Activated T-cell treated with anti-CD3 and anti-CD28 coated beads, Interleukin-2, amount 50 U/mL, for 72 hours (primary cell): ENCODE data around the gene PPP1CC. TPM values are rescaled to one million over a fixed set of nuclear protein-coding genes. Genes with fewer than 3 reads are reported as not detected.
"Not testable (repeated sequence)": the region's sequence is repeated elsewhere in the genome, so short reads cannot be mapped to it uniquely, and the experiment has no call there.

Experiments used
- ATAC-seq, 2 donors: fragments of 150-1000 bp; cut with Tn5 transposase; replicated peaks in 1 of 2; 2 replicates each; pipeline ENCODE4 v1.10.0; 2021; ENCODE audit warnings: moderate library complexity in 2 of 2, mild to moderate bottlenecking in 1 of 2
- DNase-seq, 2 donors: peaks; one replicate each; pipeline ENCODE4 v3.0.0; 2021 to 2022; ENCODE audit warnings: mixed read lengths in 1 of 2
- H3K27ac Mint-ChIP-seq: one replicate; pipeline ENCODE4 v1.8.0; 2022; ENCODE audit warnings: mild to moderate bottlenecking, moderate library complexity, mixed read lengths
- H3K27me3 Mint-ChIP-seq: one replicate; pipeline ENCODE4 v1.8.0; 2022; ENCODE audit warnings: low read depth, mixed read lengths
- H3K36me3 Mint-ChIP-seq, 2 donors: one replicate each; pipeline ENCODE4 v1.8.0; 2022; ENCODE audit warnings: mixed read lengths in 2 of 2, mild to moderate bottlenecking in 1 of 2; ENCODE audit not compliant: insufficient read depth in 2 of 2
- H3K4me1 Mint-ChIP-seq: one replicate; pipeline ENCODE4 v1.8.0; 2022; ENCODE audit warnings: low read depth, mixed read lengths
- H3K4me3 Mint-ChIP-seq, 2 donors: one replicate each; pipeline ENCODE4 v1.8.0; 2022; ENCODE audit warnings: mild to moderate bottlenecking in 2 of 2, mixed read lengths in 2 of 2, moderate library complexity in 2 of 2
- H3K9me3 Mint-ChIP-seq, 2 donors: one replicate each; pipeline ENCODE4 v1.8.0; 2022; ENCODE audit warnings: mixed read lengths in 2 of 2
- total RNA-seq, 2 donors: library from RNA; stranded (reverse); gene quantifications; one replicate each; pipeline ENCODE4 v1.2.3, GENCODE V29; 2022

The PPP1CC gene
- total RNA-seq, 2 donors from 2014 or later = 302 to 332 TPM

DNA sequence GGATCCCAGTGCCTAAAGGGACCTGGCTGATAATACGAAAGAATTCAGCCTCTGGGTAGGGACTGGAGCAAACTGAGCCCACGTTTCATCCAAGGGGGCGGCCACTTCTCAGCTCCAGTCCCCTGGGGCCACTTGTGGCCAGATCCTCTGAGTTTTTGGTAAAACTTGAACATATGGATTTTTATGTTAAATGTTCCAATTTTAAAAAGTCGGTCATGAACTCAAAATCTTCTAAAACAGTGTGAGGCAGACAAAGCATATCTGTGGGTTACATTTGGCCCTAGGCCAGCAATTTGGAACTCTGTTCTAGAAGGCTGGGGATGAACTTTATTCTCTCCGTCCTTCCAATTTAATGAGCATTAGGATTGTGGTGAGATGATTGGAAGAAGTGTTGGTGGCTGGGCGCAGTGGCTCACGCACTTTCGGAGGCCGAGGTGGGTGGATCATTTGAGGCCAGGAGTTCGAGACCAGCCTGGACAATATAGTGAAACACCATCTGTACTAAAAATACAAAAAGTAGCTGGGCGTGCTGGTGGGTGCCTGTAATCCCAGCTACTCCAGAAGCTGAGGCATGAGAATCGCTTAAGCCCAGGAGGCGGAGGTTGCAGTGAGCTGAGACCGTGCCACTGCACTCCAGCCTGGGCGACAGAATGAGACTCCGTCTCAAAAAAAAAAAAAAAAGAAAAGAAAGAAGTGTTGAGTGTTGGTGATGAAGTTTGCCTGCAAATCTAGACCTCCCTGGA is 3.0 kb upstream of the PPP1CC start:
- DNase-seq = no peak
- Mint-ChIP-seq H3K27me3 (no peaks in the 10 kb centered on the region), H3K4me3 (no peak overlapping the region), H3K36me3 (peaks cover 8 to 12% of the 10 kb centered on the region in 2 donors), H3K27ac (no peak overlapping the region), H3K9me3 (no peaks in the 10 kb centered on the region), H3K4me1 (peaks cover 18% of the 10 kb centered on the region)
- no peak for ATAC-seq

DNA sequence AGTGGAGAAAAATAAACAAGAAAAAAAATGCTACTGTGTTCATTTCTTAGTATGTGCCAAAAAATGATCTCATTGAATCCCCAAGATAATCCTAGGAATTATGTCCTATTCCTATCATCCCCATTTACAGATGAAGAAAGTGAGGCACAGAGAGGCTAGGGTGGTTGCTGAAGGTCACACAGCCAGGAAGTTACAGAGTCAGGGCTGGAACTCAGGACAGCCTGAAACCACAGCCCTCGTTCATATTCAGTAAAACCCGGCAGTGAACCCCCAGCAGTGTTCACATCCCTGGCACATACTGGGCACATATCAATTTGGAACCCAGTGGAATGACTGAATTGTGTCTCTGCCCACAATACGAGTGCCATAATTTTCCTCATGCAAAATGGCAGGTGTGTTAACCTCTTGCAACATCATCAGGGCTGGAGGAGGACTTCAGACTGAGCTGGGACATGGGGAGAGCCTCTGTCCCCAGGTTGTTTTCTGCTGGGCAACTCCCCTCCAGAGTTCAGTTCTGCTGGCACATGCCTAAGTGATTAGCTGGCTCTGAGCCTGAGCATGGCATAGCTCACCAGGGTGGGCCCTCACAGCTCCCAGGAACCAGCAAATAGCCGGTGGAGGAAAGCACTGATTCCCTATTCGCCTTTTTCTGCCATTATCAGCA is 2.0 kb upstream of the PPP1CC start:
- H3K9me3 Mint-ChIP-seq = no peaks in the 10 kb centered on the region
- no peak overlapping the region for H3K4me3 Mint-ChIP-seq
- H3K36me3 Mint-ChIP-seq = peaks cover 8 to 15% of the 10 kb centered on the region in 2 donors
- ATAC-seq (no peak), DNase-seq (no peak)
- peaks cover 27% of the 10 kb centered on the region for H3K4me1 Mint-ChIP-seq
- no peaks in the 10 kb centered on the region for H3K27me3 Mint-ChIP-seq
- no peak overlapping the region for H3K27ac Mint-ChIP-seq

DNA sequence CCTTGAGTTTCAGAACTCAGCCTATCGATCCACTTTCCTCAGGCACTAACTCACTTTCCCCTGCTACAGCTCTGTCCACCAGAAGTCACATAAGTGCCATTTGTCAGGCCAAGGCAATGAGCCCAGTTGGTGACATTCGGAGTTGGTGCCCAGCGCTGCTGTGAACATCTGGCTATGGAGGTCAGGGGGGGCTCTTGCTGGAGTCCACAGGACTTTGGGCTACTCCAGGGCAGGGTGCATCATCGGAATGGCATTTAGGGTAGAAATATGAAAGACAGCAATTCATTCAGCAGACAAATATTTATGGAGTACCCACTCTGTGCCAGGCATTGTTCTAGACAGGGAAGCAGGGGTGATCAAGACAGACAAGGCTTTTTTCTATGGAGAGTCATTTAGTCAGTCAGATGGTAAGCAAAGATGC is 1.5 kb upstream of the PPP1CC start:
- Mint-ChIP-seq H3K9me3 (no peaks in the 10 kb centered on the region), H3K4me1 (peaks cover 33% of the 10 kb centered on the region)
- no peak for ATAC-seq

DNA sequence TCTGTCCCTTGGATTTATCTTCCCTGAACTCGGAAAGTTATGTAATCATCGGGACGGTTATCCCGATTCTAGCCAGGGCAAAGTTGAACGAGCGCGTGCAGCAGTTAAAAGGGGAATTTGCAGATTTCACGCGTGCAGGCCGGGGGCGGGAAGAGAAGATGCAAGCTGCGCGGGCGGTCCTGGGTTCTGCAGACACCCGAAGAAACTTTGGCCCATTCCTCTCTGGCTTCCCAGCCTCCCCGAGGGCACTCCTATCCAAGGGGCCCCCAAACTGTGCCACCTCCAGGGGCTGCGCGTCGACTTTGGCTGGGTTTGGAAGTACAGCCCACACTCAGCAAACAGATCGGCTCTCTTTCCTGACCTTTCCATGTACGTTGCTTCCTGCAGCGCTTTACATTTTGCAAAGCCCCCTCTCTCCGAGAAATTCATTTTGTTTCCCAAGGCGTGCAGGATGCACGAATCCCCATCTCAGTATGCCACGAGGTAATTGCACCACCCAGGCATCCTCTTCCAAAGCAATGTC is 941 bp upstream of the PPP1CC start:
- Mint-ChIP-seq H3K4me3 (peak overlapping the region; percentile 96 to 99), H3K9me3 (no peaks in the 10 kb centered on the region), H3K36me3 (peaks cover 9 to 17% of the 10 kb centered on the region in 2 donors), H3K4me1 (peaks cover 38% of the 10 kb centered on the region), H3K27ac (peak overlapping the region; percentile 30), H3K27me3 (no peaks in the 10 kb centered on the region)
- no peak for DNase-seq
- no peak for ATAC-seq

More for the DNA sequence above, 1.5 kb upstream of the PPP1CC start:
- DNase-seq = no peak
- H3K36me3 Mint-ChIP-seq = peaks cover 8 to 15% of the 10 kb centered on the region in 2 donors
- no peak overlapping the region for H3K27ac Mint-ChIP-seq
- H3K27me3 Mint-ChIP-seq = no peaks in the 10 kb centered on the region
- H3K4me3 Mint-ChIP-seq = peak overlapping the region; percentile 96 to 99

DNA sequence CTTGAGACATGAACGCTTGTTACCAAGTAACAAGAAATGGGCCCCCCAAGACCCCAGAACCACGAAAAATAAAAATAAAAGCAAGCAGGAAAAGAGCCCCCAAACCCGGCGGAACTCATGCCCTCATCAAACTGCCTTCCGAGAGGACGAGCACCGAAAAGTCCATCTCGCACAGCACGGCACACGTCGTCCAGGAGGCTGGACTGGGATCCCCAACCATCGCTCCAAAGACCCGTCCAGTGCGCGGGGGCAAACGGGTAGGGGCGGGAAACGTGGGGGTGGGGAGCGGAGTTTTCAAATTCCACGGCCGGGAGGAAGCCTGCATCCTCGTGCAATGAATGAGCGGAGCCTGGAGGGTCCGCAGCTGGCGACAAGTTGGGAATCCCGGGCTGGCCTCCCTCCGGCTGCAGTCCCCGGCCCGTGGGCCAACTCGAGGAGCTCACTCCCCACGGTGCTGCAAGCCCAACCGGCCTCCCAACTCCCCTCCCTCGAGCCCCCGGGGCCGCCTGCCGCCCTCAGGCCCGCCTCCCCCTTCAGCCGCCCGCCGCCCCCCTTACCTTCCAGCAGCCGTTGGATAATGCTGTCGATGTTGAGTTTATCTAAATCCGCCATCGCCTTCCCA is 484 bp downstream of the PPP1CC start:
- ATAC-seq (peak in 1 of 2 donors; percentile 2), DNase-seq (peak in 1 of 2 donors; percentile 14)
- Mint-ChIP-seq H3K4me3 (peak overlapping the region; percentile 99 to 100), H3K27me3 (no peaks in the 10 kb centered on the region), H3K4me1 (peaks cover 53% of the 10 kb centered on the region), H3K27ac (peak overlapping the region; percentile 99), H3K36me3 (peaks cover 10 to 19% of the 10 kb centered on the region in 2 donors), H3K9me3 (no peaks in the 10 kb centered on the region)

DNA sequence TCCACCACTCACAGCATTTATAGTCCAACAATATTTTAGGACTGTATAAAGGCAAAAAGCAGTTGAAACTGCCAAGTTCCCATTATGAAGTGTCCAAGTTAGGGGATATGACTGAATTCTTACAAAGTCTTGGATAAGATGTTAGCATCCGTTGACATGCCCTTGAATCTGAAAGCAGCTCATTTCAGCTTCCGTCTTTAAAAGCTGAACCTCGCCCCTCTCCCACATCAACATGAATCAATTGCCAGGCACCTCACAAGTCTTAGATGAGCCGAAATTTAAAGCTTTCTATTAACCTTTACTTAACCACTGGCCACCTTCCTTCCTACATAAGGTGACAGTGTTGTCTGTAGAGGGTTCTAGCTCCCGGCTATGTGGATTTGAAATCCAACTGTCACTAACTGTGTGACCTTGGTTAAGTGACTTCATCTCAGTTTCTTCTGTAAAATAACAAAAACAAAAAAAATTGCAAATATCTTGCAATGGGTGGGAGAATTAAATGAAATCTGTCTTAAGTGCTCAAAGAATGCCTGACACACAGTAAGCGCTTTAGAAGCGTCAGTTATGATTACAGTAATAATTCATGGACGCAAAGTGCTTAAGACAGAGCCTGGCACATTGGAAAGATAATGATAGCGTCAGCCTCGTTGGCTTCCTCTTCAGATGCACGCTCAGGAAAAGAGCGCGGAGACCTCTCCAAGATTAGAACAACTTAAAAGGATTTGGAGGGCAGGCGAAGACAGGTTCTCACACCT is 1.2 kb downstream of the PPP1CC start:
- peaks cover 10 to 19% of the 10 kb centered on the region in 2 donors for H3K36me3 Mint-ChIP-seq
- peak in 1 of 2 donors; percentile 6 for ATAC-seq
- H3K27ac Mint-ChIP-seq = peak overlapping the region; percentile 99
- DNase-seq = peak in 1 of 2 donors; percentile 35
- peak overlapping the region; percentile 99 to 100 for H3K4me3 Mint-ChIP-seq
- no peaks in the 10 kb centered on the region for H3K9me3 Mint-ChIP-seq
- peaks cover 58% of the 10 kb centered on the region for H3K4me1 Mint-ChIP-seq
- H3K27me3 Mint-ChIP-seq = no peaks in the 10 kb centered on the region

DNA sequence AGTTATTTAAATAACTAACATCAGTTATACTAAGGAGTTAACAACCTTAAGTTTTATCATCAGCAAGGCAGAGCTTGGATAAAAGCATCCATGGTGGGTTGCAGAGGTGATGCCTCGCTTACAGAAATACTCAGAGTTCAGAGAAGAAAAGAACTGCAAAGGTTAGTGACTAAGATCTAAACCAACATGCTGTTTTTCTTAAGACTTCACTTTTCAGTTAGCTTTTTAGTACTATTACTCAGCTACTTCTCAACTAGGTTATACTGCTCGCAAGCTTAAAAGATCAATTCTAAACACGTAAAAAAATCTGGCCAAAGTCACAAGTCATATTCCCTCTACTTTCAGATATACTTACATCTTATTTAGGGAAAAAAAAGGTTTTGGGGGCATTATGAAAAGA is 2.8 kb downstream of the PPP1CC start:
- Mint-ChIP-seq H3K36me3 (peaks cover 13 to 30% of the 10 kb centered on the region in 2 donors), H3K27ac (peak overlapping the region; percentile 91), H3K4me3 (peak overlapping the region; percentile 99 to 100), H3K9me3 (no peaks in the 10 kb centered on the region), H3K27me3 (no peaks in the 10 kb centered on the region), H3K4me1 (peaks cover 73% of the 10 kb centered on the region)
- peak; percentile 59 to 62 for ATAC-seq
- peak in 1 of 2 donors; percentile 22 for DNase-seq

DNA sequence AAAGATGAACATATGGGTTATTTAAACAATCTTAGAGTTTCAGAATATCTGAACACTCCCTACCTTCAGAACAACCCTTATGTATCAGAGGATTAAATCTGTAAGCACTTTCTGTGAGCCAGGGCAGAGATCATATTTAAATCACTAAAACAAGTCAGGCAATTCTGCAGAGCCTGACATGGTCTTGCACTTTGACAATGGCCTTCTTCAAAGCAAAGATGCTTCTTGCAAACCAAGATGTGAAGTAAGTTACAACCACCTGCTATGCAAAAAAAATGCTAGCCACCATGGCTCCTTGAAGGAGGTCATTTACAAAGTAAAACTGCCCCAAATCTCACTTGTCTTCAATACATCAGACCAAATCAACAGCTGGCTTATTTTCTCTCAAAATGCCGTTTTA is 3.2 kb downstream of the PPP1CC start:
- H3K27ac Mint-ChIP-seq = peak overlapping the region; percentile 91
- H3K36me3 Mint-ChIP-seq = peaks cover 13 to 30% of the 10 kb centered on the region in 2 donors
- peaks cover 77% of the 10 kb centered on the region for H3K4me1 Mint-ChIP-seq
- H3K4me3 Mint-ChIP-seq = peak overlapping the region; percentile 99 to 100
- DNase-seq = no peak
- H3K9me3 Mint-ChIP-seq = no peaks in the 10 kb centered on the region
- no peaks in the 10 kb centered on the region for H3K27me3 Mint-ChIP-seq
- ATAC-seq = no peak

DNA sequence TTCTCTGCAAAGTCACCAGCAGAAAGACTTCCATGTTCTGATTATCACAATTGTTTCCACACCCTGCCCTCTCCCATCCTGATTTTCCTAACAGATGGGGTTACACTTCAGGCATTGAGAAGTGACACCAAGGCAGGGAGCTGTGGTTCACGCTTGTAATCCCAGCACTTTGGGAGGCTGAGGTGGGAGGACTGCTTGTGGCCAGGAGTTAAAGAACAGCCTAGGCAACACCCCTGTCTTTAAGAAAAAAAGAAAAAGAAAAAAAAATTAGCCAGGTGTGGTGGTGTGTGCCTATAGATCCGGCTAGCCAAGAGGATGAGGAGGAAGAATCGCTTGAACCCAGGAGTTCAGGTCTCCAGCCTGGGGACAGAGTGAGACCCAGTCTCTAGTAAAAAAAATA is 5.2 kb downstream of the PPP1CC start:
- no peaks in the 10 kb centered on the region for H3K27me3 Mint-ChIP-seq
- no peak for DNase-seq
- H3K27ac Mint-ChIP-seq = peak overlapping the region; percentile 94
- H3K36me3 Mint-ChIP-seq = peaks cover 14 to 41% of the 10 kb centered on the region in 2 donors
- peak overlapping the region; percentile 99 to 100 for H3K4me3 Mint-ChIP-seq
- H3K4me1 Mint-ChIP-seq = peaks cover 80% of the 10 kb centered on the region
- no peak for ATAC-seq
- H3K9me3 Mint-ChIP-seq = no peaks in the 10 kb centered on the region

DNA sequence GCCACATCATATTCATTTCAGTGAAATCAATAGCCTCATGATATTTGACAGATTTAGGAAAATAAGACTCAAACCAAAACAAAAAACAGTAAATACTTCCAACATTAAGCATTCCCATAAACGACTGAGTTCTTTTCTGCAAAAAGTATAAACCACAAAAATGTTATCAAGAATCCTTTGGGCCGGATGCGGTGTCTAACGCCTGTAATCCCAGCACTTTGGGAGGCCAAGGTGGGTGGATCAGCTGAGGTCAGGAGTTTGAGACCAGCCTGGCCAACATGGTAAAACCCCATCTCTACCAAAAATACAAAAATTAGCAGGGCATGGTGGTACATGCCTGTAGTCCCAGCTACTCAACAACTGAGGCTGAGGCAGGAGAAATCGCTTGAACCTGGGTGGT is 5.7 kb downstream of the PPP1CC start:
- not testable (repeated sequence) for DNase-seq, H3K27me3 Mint-ChIP-seq, H3K9me3 Mint-ChIP-seq, ATAC-seq
- peaks cover 14 to 45% of the 10 kb centered on the region in 2 donors for H3K36me3 Mint-ChIP-seq
- peak overlapping the region; percentile 83 for H3K27ac Mint-ChIP-seq
- peaks cover 86% of the 10 kb centered on the region for H3K4me1 Mint-ChIP-seq
- peak overlapping the region; percentile 50 to 64 for H3K4me3 Mint-ChIP-seq

DNA sequence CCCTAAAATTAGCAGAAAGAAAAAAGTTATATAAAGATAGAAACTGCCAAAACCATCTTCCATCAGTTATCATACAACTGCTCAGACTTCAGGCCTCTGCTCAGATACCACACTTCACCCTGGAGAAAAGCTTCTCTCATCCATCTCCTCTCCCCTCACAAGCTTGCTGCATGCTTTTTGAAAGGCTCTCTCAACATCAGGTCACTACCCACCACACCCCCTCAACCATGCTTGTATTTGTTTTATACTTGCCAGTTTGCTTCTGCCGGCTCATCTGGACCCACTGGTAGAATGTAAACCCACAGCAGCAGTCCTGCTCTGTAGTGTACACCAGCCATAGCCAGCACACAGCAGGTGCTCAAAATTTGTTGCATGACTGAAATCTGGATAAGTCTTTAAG is 8.8 kb downstream of the PPP1CC start:
- Mint-ChIP-seq H3K27ac (peak overlapping the region; percentile 94), H3K4me1 (peaks cover 93% of the 10 kb centered on the region), H3K9me3 (no peaks in the 10 kb centered on the region), H3K27me3 (no peaks in the 10 kb centered on the region), H3K36me3 (peaks cover 13 to 52% of the 10 kb centered on the region in 2 donors), H3K4me3 (peak overlapping the region; percentile 44 to 60)
- no peak for DNase-seq
- ATAC-seq = no peak

DNA sequence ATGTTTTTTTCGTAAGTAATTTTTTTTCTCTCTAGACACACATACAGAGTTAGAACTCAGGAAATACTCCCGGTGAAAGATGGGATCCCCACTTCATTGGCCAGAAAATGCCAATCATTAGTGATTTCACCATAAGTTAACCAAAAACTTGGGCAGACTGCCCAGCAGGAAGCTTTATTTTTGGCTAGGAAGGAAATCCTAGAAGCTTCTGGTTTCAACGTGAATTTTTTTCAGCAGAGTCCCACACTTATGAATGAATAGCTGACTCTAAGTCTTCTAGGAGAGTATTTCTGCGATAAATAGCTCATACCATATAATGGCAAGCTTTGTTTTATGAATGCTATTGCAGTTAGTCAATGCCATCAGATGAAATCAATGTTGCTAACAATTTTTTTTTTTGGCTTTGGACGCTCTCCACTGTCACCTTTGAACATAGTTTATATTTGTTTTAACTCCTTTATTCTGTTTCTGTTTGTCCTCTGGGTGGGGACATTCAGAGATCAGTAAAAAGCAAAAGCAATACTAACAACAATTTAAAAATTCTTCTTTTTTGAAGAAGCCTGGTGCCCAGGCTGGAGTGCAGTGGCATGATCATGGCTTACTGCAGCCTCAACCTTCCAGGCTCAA is 9.5 kb downstream of the PPP1CC start:
- no peaks in the 10 kb centered on the region for H3K9me3 Mint-ChIP-seq
- ATAC-seq (no peak), DNase-seq (no peak)
- H3K36me3 Mint-ChIP-seq = peaks cover 13 to 53% of the 10 kb centered on the region in 2 donors
- H3K27me3 Mint-ChIP-seq = no peaks in the 10 kb centered on the region
- peaks cover 91% of the 10 kb centered on the region for H3K4me1 Mint-ChIP-seq
- H3K4me3 Mint-ChIP-seq = peak overlapping the region in 1 of 2 donors; percentile 60
- peak overlapping the region; percentile 94 for H3K27ac Mint-ChIP-seq
